ENCODE data around the gene EPB41L5.

EPB41L5 gene

GRCh38 chr2:120206022-120206581, 193.2 kb downstream of the EPB41L5 start:
- DNase-seq = peak; percentile 23

GRCh38 chr2:120208381-120209353, 195.8 kb downstream of the EPB41L5 start:
- no peak for DNase-seq

- DNase-seq = no peak
Observed at GRCh38 chr2:120209427-120210269, 196.8 kb downstream of the EPB41L5 start.

GRCh38 chr2:120210270-120210693, 197.4 kb downstream of the EPB41L5 start:
- peak; percentile 36 for DNase-seq

- DNase-seq = no peak
Observed at GRCh38 chr2:120218181-120218580, 205.3 kb downstream of the EPB41L5 start.

- DNase-seq = no peak
Observed at GRCh38 chr2:120219291-120219690, 206.4 kb downstream of the EPB41L5 start.

GRCh38 chr2:120219766-120220165, 206.9 kb downstream of the EPB41L5 start:
- DNase-seq = no peak

GRCh38 chr2:120220756-120221155, 207.9 kb downstream of the EPB41L5 start:
- no peak for DNase-seq

GRCh38 chr2:120221616-120222015, 208.7 kb downstream of the EPB41L5 start:
- DNase-seq = no peak

- DNase-seq = no peak
Observed at GRCh38 chr2:120222186-120223033, 209.5 kb downstream of the EPB41L5 start.

GRCh38 chr2:120223034-120223912, 210.4 kb downstream of the EPB41L5 start, which contains the start of gene TMEM185B:
TMEM185B (minus strand) TSS chr2:120223400; CDS start chr2:120222976, 424 bp downstream.
- peak; percentile 91 for DNase-seq

GRCh38 chr2:120224256-120224655, 211.4 kb downstream of the EPB41L5 start:
- DNase-seq = no peak

- DNase-seq = no peak
Observed at GRCh38 chr2:120224735-120225548, 212.1 kb downstream of the EPB41L5 start.

GRCh38 chr2:120225549-120226065, 212.7 kb downstream of the EPB41L5 start:
- DNase-seq = no peak

- no peak for DNase-seq
Observed at GRCh38 chr2:120226316-120226715, 213.4 kb downstream of the EPB41L5 start.

GRCh38 chr2:120227111-120227991, 214.5 kb downstream of the EPB41L5 start:
- no peak for DNase-seq

GRCh38 chr2:120228503-120228902, 215.6 kb downstream of the EPB41L5 start:
- no peak for DNase-seq
